PC-9 (cell line): ENCODE data around the gene ATAD3A.

Source experiments
- EZH2 ChIP-seq: fragments of 200-600 bp; sonication (generic); IDR thresholded peaks from 2 replicates; pipeline ENCODE4 v1.8.0; 2017; ENCODE audit warnings: antibody characterized with exemption, low read depth
- TF ChIP-seq, protein P1 (sequence below): fragments of 200-600 bp; sonication (generic); conservative IDR thresholded peaks from 2 replicates; pipeline ENCODE4 v1.6.1; 2017; ENCODE audit warnings: mixed run types, antibody characterized with exemption, mild to moderate bottlenecking, moderate library complexity

DNA sequence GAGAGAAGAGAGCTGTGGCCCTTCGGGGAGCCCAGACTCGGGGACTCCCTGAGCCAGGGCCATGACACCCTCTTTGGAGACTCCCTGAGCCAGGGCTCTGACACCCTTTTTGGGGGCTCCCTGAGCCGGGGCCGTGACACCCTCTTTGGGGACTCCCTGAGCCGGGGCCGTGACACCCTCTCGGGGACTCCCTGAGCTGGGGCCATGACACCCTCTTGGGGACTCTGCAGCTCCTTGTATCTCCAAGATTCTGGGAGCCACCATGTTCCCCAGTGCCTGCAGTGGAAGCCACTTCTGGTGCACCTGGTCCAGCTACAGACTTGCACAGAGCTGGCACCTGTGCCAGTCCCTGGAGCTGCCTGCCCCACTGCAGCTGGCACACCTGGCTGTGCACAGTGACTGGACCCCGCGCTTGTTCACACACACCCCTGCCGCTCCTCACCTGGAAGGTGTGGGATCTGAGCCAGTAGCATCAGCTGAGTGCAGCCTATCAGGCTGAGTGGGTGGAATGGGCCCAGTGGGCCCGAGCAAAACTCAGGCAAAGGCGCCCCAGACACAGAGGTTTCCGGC is 66.5 kb downstream of the ATAD3A start:
- TF ChIP-seq, protein P1, sequence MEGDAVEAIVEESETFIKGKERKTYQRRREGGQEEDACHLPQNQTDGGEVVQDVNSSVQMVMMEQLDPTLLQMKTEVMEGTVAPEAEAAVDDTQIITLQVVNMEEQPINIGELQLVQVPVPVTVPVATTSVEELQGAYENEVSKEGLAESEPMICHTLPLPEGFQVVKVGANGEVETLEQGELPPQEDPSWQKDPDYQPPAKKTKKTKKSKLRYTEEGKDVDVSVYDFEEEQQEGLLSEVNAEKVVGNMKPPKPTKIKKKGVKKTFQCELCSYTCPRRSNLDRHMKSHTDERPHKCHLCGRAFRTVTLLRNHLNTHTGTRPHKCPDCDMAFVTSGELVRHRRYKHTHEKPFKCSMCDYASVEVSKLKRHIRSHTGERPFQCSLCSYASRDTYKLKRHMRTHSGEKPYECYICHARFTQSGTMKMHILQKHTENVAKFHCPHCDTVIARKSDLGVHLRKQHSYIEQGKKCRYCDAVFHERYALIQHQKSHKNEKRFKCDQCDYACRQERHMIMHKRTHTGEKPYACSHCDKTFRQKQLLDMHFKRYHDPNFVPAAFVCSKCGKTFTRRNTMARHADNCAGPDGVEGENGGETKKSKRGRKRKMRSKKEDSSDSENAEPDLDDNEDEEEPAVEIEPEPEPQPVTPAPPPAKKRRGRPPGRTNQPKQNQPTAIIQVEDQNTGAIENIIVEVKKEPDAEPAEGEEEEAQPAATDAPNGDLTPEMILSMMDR: no peak
- no peak for TF ChIP-seq EZH2
